ENCODE data around the gene SCG5.

SCG5 gene

DNA sequence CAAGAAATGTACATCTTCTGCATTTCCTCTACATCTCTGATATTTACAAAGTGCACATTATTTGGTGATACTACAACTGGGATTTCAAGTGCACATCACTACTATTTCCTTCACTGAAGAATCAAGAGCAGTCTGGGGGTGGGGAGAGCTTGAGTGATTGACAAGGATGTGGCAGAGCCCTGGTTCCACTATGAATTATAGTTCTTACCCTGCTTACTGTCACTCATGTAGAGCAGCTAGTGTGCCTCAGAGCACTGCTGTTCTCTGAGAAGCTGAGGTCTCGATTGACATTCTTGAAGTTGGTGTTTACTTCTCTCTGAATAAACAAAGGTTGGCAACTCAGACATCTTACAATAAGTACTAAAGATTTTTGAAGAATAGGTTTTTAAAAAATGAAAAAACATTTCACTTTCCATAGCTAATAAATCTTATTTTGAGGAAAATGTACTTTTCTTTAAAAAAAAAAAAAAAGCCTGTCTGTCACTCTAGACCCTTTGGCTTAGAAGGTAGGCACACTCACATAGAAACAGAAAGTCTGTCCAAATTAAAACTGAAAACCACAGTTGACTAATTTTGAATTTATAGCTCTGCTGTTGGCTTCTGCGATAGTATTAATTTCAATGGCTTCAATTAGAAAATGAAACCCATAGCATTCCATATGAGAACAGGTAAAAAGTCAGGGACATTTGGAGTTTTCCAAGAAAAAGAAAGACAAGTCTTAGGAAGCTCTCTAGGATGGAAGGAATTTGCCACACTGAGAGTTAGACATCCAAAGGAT, 81.8 kb downstream of the SCG5 start:
- no peak for DNase-seq (ENCODE audit: low read depth)

DNA sequence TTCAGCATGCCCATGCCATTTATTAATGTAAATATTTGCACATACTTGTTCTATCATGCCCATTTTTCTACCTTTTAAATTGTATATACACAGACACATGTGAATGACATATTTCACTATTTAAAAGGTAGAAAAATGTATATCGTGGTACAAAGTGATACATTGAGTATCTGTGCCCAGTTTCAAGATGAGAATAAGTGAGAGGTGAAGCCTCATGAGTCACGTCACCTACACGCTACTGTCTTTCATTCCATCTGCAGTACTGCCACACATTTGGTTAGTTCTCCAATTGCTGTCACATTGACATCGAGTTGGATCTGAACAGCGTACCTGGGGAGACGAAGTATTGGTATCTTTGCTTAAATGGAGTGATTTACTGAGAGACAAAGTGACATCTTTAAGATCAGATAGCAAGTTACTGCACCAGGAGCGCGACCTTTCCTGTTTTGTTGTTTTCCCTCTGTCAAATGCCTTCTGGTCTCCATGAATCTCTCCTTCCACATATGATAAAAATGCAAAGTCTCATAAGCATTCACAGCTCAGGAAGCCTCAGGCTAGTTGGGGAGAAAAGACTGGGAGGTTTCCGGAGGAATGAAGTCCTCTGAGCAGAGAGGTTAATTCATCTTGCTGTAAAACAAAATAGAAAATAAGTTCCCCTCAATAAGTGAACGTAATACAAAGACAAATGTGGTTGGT, 88.3 kb downstream of the SCG5 start:
- DNase-seq (ENCODE audit: low read depth) = no peak

DNA sequence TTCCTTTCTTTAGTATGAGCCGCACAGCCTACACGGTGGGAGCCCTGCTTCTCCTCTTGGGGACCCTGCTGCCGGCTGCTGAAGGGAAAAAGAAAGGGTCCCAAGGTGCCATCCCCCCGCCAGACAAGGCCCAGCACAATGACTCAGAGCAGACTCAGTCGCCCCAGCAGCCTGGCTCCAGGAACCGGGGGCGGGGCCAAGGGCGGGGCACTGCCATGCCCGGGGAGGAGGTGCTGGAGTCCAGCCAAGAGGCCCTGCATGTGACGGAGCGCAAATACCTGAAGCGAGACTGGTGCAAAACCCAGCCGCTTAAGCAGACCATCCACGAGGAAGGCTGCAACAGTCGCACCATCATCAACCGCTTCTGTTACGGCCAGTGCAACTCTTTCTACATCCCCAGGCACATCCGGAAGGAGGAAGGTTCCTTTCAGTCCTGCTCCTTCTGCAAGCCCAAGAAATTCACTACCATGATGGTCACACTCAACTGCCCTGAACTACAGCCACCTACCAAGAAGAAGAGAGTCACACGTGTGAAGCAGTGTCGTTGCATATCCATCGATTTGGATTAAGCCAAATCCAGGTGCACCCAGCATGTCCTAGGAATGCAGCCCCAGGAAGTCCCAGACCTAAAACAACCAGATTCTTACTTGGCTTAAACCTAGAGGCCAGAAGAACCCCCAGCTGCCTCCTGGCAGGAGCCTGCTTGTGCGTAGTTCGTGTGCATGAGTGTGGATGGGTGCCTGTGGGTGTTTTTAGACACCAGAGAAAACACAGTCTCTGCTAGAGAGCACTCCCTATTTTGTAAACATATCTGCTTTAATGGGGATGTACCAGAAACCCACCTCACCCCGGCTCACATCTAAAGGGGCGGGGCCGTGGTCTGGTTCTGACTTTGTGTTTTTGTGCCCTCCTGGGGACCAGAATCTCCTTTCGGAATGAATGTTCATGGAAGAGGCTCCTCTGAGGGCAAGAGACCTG, 89.5 kb downstream of the SCG5 start:
- no peak for DNase-seq (ENCODE audit: low read depth)

DNA sequence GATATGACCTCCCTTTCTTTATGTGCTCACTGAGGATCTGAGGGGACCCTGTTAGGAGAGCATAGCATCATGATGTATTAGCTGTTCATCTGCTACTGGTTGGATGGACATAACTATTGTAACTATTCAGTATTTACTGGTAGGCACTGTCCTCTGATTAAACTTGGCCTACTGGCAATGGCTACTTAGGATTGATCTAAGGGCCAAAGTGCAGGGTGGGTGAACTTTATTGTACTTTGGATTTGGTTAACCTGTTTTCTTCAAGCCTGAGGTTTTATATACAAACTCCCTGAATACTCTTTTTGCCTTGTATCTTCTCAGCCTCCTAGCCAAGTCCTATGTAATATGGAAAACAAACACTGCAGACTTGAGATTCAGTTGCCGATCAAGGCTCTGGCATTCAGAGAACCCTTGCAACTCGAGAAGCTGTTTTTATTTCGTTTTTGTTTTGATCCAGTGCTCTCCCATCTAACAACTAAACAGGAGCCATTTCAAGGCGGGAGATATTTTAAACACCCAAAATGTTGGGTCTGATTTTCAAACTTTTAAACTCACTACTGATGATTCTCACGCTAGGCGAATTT, 91.2 kb downstream of the SCG5 start:
- DNase-seq (ENCODE audit: low read depth) = no peak

DNA sequence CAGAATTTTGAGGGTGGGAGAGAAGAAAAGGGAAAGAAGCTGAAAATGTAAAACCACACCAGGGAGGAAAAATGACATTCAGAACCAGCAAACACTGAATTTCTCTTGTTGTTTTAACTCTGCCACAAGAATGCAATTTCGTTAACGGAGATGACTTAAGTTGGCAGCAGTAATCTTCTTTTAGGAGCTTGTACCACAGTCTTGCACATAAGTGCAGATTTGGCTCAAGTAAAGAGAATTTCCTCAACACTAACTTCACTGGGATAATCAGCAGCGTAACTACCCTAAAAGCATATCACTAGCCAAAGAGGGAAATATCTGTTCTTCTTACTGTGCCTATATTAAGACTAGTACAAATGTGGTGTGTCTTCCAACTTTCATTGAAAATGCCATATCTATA, 91.8 kb downstream of the SCG5 start:
- no peak for DNase-seq (ENCODE audit: low read depth)

DNA sequence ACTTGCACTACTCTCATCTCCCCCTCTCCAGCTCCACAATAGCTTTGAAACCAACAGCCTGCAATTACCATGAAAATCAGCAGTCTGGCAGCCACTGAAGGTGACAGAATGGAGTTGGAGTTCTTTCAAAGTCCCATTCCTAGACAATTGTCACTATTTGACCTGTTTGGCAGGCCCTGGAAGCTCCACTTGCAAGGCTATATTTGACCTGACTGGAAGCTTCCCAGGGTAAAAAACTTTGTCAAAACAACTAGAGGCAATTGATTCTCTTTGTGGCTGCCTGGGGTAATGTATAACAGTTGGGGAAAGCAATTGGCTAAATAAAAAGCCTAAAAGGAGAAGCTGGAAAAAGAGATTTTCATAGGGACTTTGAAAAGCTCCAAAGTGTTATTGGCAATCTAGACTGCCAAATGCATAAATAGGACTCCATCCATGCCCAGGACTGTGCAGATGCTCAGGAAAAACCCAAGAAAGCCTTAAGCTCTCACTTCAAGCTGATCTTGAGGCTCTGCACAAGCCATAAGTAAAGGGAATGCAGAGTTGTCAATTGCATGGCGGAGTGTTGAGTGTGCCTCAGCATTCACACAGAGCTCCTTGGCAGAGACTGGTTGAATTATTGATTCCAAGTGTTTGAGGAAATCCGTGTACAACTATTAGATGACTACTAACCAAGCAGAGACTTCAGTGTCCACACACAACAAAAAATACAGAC, 94.6 kb downstream of the SCG5 start:
- DNase-seq (ENCODE audit: low read depth) = no peak

DNA sequence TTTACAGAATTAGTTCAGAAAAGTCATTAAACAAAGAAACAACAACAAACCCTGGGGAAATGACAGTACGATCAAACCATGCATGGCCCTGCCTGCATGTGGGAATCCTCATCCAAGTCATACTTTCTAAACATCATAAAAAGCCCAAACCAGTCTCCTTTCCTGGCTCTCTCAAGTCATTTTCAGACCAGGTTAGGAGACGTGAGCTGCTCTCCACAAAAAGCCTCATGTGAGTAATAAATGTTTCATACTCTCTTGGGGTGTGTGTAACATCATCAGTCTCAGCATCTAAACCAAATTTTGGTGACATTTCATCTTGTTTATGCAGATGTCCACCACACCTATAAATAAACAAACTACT, 95.2 kb downstream of the SCG5 start:
- no peak for DNase-seq (ENCODE audit: low read depth)

DNA sequence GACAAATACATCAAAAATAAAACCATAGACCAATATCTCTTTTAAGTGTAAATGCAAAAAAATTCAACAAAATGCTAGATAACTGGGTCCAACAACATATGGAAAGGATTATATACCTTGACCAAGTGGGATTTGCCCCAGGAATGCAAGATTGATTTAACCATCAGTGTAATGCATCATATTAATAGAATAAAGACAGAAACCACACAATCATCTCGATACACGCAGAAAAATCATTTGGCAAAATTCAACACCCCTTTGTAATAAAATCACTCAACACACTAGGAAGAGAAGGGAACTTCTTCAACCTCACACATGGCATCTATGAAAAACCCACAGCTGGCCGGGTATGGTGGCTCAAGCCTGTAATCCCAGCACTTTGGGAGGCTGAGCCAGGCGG, 95.8 kb downstream of the SCG5 start:
- DNase-seq (ENCODE audit: low read depth) = no peak

DNA sequence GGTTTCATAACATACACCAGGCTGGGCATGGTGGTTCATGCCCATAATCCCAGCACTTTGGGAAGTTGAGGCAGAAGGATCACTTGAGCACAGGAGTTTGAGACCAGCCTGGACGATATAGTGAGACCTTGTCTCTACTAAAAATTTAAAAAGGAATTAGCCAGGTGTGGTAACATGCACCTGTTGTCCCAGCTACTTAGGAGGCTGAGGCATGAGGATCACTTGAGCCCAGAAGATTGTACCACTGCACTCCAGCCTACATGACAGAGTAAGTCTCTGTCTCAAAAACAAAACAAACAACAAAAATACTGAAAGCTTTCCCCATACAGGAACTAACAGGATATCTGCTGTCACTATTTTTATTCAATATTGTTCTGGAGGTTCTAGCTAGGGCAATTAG, 97.2 kb downstream of the SCG5 start:
- DNase-seq (ENCODE audit: low read depth) = no peak

DNA sequence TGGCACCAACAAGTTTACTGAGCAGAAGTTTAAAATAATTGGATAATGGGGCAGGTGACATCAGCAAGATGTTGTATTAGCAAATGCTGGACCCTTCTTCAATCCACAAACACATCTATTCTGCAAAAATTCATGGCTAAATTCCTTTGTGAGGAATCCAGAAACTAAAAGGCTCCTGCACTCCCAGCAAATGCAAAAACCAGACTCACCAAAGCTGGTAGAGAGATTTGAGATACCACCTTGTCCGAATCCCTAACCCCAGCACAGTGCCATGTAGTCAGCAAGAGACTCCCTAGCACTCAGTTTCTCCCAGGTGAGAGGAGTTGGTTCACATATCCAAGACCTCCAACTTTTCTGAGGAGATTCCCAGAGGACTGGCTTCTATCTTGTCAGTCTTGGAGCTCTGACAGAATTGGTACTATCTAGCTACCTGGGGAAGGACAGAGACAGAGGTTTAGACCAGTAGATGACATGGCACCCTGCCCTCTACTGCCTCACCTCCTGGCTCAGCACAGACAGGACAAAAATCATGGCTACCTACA, 98.1 kb downstream of the SCG5 start:
- no peak for DNase-seq (ENCODE audit: low read depth)

DNA sequence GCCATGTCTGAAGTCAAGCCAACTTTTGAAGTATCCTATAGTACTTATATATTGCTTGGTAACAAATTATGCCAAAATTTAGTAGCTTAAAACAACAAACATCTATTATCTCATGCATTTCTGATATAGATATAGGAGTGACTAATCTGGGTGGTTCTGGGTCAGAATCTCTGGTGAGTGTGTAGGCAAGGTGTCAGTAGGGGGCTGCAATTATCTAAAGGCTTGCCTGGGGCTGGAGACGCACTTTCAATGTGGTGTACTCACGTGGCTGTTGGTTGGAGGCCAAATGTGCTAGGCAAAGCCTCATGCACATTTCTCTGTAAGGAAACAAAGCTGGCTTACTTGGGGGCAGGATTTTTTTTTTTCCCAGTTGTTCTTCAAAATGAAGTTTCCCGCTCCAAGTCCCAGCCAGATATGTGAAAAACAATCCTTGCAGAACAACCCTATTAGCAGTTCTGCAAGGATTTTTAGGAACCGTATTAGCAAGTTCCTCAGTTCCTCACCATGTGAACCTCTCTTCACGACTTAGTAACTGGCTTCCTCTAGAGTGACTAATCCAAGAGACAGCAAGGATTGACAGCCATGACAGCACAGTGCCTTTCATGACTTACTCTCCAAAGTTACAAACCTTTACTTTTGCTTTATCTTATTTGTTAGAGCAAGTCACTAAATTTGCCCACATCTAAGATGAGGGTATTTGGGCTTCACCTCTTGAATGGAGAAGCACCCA, 102.1 kb downstream of the SCG5 start:
- DNase-seq (ENCODE audit: low read depth) = no peak

DNA sequence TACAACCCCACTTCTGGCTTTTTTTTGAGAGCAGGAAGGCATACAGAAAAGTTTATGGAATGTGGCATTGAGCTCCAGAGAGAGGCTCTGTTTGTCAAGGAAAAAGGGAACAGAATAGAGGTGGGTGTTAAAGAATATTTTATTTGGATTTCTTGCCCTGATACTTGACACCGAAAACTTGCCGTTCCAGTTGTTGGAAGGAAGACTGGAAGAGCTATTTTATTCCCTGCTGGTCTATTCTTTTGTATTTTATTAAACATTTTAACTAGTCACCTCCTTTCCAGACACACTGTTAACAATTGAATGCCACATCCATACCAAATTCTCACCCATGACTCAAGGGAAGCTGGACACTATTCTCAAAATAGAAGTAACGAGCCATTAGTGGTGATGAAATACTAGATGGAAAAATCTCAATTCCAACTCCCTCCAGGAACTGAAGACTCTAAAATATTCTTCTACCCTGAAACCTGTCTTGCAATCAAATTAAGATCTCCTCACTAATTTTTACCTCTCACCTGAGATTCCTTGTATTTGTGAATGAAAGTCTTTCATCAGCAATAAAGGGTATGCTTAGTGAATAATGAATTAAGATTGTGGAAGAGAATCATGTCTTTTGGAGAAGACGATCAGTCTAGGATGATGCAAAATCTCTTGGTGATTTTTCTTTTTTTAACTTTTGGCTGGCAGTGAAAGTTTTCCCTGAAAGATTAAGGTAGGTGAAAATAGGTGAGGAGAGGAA, 104.8 kb downstream of the SCG5 start:
- DNase-seq (ENCODE audit: low read depth) = no peak

Data from stimulated activated CD8-positive, alpha-beta memory T cell treated with anti-CD3 and anti-CD28 coated beads, Interleukin-15, amount 100 ng/mL, for 1 hour (primary cell).